Measurements from ENCODE around the gene SLC1A2.

SLC1A2 gene

DNA sequence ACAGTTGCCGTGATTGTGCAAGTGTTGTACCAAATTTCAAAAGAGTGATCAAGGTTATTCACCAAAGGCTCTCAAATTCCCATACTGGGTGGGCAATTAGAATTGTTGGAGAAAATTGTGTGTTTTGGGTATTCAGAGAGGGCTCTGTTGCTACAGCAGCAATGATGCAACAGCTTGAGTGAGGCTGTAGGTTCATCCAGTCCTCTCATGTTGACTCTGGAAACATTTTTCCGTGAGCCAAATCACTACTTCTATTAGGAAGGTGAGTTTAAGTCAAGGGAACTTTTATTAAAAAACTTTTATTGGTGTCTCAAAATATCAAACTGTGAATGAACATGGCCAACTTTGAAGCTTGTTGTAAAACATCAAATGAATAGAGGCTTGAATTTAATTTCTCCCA lies 163.8 kb downstream of the SLC1A2 start:
- no peak overlapping the region for H3K4me3 ChIP-seq
- no peak overlapping the region for H3K27ac ChIP-seq
- no peaks in the 10 kb centered on the region for H3K27me3 ChIP-seq
- peaks cover 0 to 42% (median 7%) of the 10 kb centered on the region in 4 donors for H3K4me1 ChIP-seq
- no peaks in the 10 kb centered on the region for H3K9me3 ChIP-seq
- H3K36me3 ChIP-seq, result no peaks in the 10 kb centered on the region
- DNase-seq, result no peak
- TF ChIP-seq, protein P1, sequence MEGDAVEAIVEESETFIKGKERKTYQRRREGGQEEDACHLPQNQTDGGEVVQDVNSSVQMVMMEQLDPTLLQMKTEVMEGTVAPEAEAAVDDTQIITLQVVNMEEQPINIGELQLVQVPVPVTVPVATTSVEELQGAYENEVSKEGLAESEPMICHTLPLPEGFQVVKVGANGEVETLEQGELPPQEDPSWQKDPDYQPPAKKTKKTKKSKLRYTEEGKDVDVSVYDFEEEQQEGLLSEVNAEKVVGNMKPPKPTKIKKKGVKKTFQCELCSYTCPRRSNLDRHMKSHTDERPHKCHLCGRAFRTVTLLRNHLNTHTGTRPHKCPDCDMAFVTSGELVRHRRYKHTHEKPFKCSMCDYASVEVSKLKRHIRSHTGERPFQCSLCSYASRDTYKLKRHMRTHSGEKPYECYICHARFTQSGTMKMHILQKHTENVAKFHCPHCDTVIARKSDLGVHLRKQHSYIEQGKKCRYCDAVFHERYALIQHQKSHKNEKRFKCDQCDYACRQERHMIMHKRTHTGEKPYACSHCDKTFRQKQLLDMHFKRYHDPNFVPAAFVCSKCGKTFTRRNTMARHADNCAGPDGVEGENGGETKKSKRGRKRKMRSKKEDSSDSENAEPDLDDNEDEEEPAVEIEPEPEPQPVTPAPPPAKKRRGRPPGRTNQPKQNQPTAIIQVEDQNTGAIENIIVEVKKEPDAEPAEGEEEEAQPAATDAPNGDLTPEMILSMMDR (IDR thresholded peaks at IDR 0.05), result no peak
- intact Hi-C loops (cut with DNase I; ENCODE audit: low total_unique reads), result no loop called here

DNA sequence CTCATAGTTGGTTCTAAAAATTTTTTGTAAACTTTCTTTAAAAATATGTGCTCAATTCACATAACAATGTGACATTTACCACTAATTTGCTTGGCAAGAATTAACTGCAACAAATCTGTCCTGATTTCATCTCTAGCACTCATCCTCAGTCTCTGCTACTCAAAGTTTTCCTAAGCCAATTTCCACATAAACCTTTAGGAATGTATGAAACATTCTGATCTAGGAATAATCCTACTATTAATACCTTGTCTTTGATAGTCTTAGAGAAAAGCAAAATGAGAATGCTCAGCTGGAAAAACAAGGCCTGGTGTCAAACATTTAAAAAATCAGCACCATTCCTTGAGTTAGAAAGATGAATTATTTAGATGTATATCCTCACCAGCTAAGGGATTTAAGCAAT lies 166.1 kb downstream of the SLC1A2 start:
- Histone ChIP-seq H3K9me3 (no peaks in the 10 kb centered on the region), H3K27ac (no peak overlapping the region), H3K36me3 (no peaks in the 10 kb centered on the region), H3K4me1 (peaks cover 0 to 27% (median 2%) of the 10 kb centered on the region in 4 donors), H3K27me3 (no peaks in the 10 kb centered on the region), H3K4me3 (no peak overlapping the region)
- DNase-seq, result no peak
- TF ChIP-seq, protein P1 (IDR thresholded peaks at IDR 0.05), result no peak
- intact Hi-C loops (cut with DNase I; ENCODE audit: low total_unique reads), result no loop called here

DNA sequence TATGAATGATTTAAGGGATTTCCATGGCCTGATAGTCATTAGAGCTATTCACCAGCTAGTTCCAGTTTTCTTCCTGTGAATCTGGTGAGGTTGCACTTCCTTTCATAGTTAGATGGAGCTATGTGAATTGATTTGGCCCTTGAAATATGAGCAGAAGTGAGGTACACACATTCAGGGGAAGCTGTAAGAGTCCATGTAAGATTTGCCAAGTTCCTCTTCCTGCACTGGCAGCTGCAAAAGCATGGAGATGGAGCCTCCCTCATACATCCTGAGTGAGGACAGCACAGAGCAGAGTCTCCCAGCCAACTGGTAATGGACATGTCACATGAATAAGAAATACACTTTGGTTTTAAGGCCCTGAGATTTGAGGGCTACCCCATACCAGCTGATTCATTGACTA lies 168.7 kb downstream of the SLC1A2 start:
- DNase-seq, result peak in 1 of 2 donors; percentile 23
- Histone ChIP-seq H3K9me3 (no peaks in the 10 kb centered on the region), H3K27ac (no peak overlapping the region), H3K4me1 (peaks cover 0 to 35% (median 13%) of the 10 kb centered on the region in 4 donors), H3K36me3 (no peaks in the 10 kb centered on the region), H3K27me3 (no peaks in the 10 kb centered on the region), H3K4me3 (no peak overlapping the region)
- intact Hi-C loops (cut with DNase I; ENCODE audit: low total_unique reads), result no loop called here
- TF ChIP-seq, protein P1 (IDR thresholded peaks at IDR 0.05), result no peak

DNA sequence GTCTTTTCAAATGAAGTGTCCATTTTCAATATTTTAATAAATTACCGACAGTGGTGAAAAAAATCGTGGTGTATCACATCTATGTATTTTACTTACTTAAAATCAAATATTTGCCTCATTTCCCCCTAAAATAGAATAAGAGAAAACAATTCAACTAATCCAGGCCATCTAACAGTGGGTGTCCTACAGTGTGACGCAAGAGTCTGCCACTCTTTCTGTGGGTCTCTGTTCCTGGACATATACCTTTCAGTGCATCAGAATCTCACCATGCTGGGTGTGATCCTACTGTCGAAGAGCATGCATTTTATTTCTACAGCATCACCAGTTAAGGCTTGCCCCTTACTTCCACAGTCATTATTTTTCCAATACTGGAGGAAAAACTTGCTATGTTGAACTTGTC lies 169.2 kb downstream of the SLC1A2 start:
- intact Hi-C loops (cut with DNase I; ENCODE audit: low total_unique reads), result no loop called here
- peaks cover 0 to 35% (median 13%) of the 10 kb centered on the region in 4 donors for H3K4me1 ChIP-seq
- H3K36me3 ChIP-seq, result no peaks in the 10 kb centered on the region
- H3K9me3 ChIP-seq, result no peaks in the 10 kb centered on the region
- DNase-seq, result no peak
- H3K4me3 ChIP-seq, result no peak overlapping the region
- no peaks in the 10 kb centered on the region for H3K27me3 ChIP-seq
- TF ChIP-seq, protein P1 (IDR thresholded peaks at IDR 0.05), result no peak
- no peak overlapping the region for H3K27ac ChIP-seq

DNA sequence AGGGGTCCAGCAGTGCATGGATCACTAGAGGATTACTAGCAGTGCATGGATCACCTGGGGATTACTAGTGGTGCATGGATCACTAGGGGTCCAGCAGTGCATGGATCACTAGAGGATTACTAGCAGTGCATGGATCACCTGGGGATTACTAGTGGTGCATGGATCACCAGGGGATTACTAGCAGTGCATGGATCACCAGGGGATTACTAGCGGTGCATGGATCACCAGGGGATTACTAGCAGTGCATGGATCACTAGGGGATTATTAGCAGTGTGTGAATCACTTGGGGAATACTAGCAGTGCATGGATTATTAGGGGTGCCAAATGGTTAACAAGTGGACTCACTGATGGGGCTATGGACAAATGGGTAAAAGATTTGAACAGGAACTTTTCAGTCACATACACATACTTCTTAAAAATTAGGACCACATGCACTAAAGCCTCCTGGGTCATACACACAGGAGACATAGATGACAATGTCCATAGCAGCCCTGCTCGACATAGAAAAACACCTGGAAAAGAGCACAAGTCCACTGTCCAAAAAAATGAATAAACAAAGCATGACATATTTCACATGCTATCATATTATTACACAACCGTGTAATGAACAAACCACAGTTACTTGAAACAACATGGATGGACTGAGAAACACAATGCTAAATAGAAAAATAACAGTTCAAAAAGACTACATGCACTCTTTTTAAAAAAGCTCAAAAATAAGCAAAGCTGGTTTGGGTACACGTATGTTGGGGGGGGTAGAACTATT lies 170.6 kb downstream of the SLC1A2 start:
- intact Hi-C loops (cut with DNase I; ENCODE audit: low total_unique reads), result no loop called here
- DNase-seq, result no peak
- Histone ChIP-seq H3K27ac (no peak overlapping the region), H3K4me3 (no peak overlapping the region), H3K4me1 (peaks cover 0 to 30% (median 11%) of the 10 kb centered on the region in 4 donors), H3K36me3 (no peaks in the 10 kb centered on the region), H3K27me3 (no peaks in the 10 kb centered on the region), H3K9me3 (no peaks in the 10 kb centered on the region)
- TF ChIP-seq, protein P1 (IDR thresholded peaks at IDR 0.05), result no peak

Measured in tibial artery (tissue), 4 donors.